ENCODE measurements around the gene COL18A1. TPM values are rescaled to one million over a fixed set of nuclear protein-coding genes. Genes with fewer than 3 reads are reported as not detected.
A peak's percentile ranks its signal among the peaks of the same experiment; 100 is the strongest.

COL18A1 gene
- polyA plus RNA-seq, 3 donors: 0.80 to 4.1 (median 1.1) TPM

GRCh38 chr21:45438391-45439145, 33.6 kb downstream of the COL18A1 start:
- H3K4me2 ChIP-seq (replicated peaks; ENCODE audit: extremely low read depth, low read length, poor library complexity, severe bottlenecking): peak overlapping the region; percentile 78
- H3K27me3 Mint-ChIP-seq (ENCODE audit: low read depth in 3 of 3): peaks cover 1 to 7% (median 2%) of the 10 kb centered on the region in 3 donors
- no peaks in the 10 kb centered on the region for H3K27me3 ChIP-seq (ENCODE audit: control insufficient read depth in 2 of 2, insufficient read depth in 2 of 2, low read length in 2 of 2)
- peak overlapping the region; percentile 45 to 78 for H3K27ac ChIP-seq (ENCODE audit: low read depth in 1 of 2, low read length in 2 of 2)
- no peak for DNase-seq
- peak overlapping the region; percentile 4 to 71 (median 20) for H3K4me3 ChIP-seq (replicated peaks in 1 of 3; ENCODE audit: low read depth in 2 of 3, low read length in 3 of 3)
- no peaks in the 10 kb centered on the region for H3K9me3 ChIP-seq (replicated peaks in 1 of 2; ENCODE audit: control insufficient read depth in 1 of 2, insufficient read depth in 1 of 2, low read length in 2 of 2)
- no peaks in the 10 kb centered on the region for H3K9me3 Mint-ChIP-seq
- peak overlapping the region; percentile 67 to 80 for H3K4me3 Mint-ChIP-seq
- TF ChIP-seq CTCF (IDR thresholded peaks at IDR 0.05): no peak
- H3K79me2 ChIP-seq (ENCODE audit: insufficient read depth, low read length): no peaks in the 10 kb centered on the region
- H3K4me1 ChIP-seq (ENCODE audit: control insufficient read depth in 1 of 2, insufficient read depth in 2 of 2, low read length in 2 of 2): peaks cover 16 to 21% of the 10 kb centered on the region in 2 donors
- no peaks in the 10 kb centered on the region for H4K20me1 ChIP-seq (ENCODE audit: insufficient read depth, low read length)
- H3K36me3 Mint-ChIP-seq: no peaks in the 10 kb centered on the region
- peak overlapping the region in 6 of 7 donors; percentile 54 to 87 (median 76) for H3K27ac Mint-ChIP-seq
- peak overlapping the region; percentile 62 for H3K9ac ChIP-seq (ENCODE audit: insufficient read depth, low read length, poor library complexity, severe bottlenecking)
- peak overlapping the region; percentile 83 for H2AFZ ChIP-seq (ENCODE audit: insufficient read depth, low read depth, low read length, poor library complexity, severe bottlenecking)
- no peaks in the 10 kb centered on the region for H3K36me3 ChIP-seq (replicated peaks in 1 of 2; ENCODE audit: control insufficient read depth in 1 of 2, insufficient read depth in 2 of 2, low read length in 2 of 2)
- 80% methylated on average over 24 of the region's 26 CpGs for WGBS (ENCODE audit: insufficient coverage)
- intact Hi-C loops (cut with micrococcal nuclease): loop anchor here (2.0 to 5.0 kb wide), 3 partner anchors 146 to 296 kb away; no protein-coding TSS in a partner anchor
- H3K4me1 Mint-ChIP-seq: peaks cover 19% of the 10 kb centered on the region

DNA sequence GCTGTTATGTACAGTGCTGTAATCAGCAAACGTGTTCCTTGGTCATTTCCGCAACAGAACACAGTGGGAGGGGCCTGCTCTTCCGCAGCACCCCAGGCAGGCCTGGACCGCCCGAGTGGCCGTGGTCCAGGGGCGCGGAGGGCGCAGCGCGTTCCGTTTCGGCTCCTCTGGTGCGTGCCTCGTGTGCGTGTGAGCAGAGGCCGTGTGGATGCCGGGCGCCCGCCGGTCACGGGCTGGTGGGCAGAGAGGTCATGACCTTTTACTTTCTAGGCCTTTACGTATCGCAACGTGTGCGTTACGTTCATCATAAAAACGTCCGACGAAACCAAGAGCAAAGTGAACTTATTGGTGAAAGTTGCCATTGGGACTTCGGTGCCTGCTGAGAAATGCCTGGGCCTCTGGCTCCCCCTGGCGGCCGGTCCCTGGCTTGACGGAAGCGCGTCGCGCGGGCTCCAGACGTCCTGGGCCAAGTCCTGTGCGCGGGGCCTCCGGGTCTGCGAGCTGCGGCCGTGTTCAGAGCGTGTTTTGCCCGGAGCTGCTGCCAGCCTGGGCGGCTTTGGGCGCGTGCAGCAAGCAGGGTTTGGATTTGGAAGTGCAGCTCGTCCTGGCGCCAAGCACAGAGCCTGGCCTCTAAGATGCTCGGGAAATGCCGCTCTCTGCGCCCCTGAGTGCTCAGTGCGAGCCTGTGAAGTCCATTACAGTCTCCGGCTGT, 34.4 kb downstream of the COL18A1 start:
- peak; percentile 95 for TF ChIP-seq CTCF (IDR thresholded peaks at IDR 0.05)
- peak overlapping the region; percentile 78 for H3K4me2 ChIP-seq (replicated peaks; ENCODE audit: extremely low read depth, low read length, poor library complexity, severe bottlenecking)

More for the DNA sequence above, 34.4 kb downstream of the COL18A1 start:
- Histone ChIP-seq H3K27ac (ENCODE audit: low read depth in 1 of 2, low read length in 2 of 2) (peak overlapping the region; percentile 45 to 78), H3K4me1 (ENCODE audit: control insufficient read depth in 1 of 2, insufficient read depth in 2 of 2, low read length in 2 of 2) (peaks cover 16 to 21% of the 10 kb centered on the region in 2 donors), H3K36me3 (replicated peaks in 1 of 2; ENCODE audit: control insufficient read depth in 1 of 2, insufficient read depth in 2 of 2, low read length in 2 of 2) (no peaks in the 10 kb centered on the region), H4K20me1 (ENCODE audit: insufficient read depth, low read length) (no peaks in the 10 kb centered on the region), H3K9me3 (replicated peaks in 1 of 2; ENCODE audit: control insufficient read depth in 1 of 2, insufficient read depth in 1 of 2, low read length in 2 of 2) (no peaks in the 10 kb centered on the region), H2AFZ (ENCODE audit: insufficient read depth, low read depth, low read length, poor library complexity, severe bottlenecking) (peak overlapping the region; percentile 83), H3K79me2 (ENCODE audit: insufficient read depth, low read length) (no peaks in the 10 kb centered on the region), H3K9ac (ENCODE audit: insufficient read depth, low read length, poor library complexity, severe bottlenecking) (peak overlapping the region; percentile 62), H3K4me3 (replicated peaks in 1 of 3; ENCODE audit: low read depth in 2 of 3, low read length in 3 of 3) (peak overlapping the region; percentile 4 to 71 (median 20)), H3K27me3 (ENCODE audit: control insufficient read depth in 2 of 2, insufficient read depth in 2 of 2, low read length in 2 of 2) (no peaks in the 10 kb centered on the region)
- Mint-ChIP-seq H3K4me1 (peaks cover 19% of the 10 kb centered on the region), H3K4me3 (peak overlapping the region; percentile 67 to 80), H3K36me3 (no peaks in the 10 kb centered on the region), H3K27me3 (ENCODE audit: low read depth in 3 of 3) (peaks cover 2 to 6% (median 4%) of the 10 kb centered on the region in 3 donors), H3K27ac (peak overlapping the region in 6 of 7 donors; percentile 72 to 87 (median 82)), H3K9me3 (peaks cover 0 to 4% (median 0%) of the 10 kb centered on the region in 7 donors)
- intact Hi-C loops (cut with micrococcal nuclease): loop anchor here (2.0 to 5.0 kb wide), 3 partner anchors 147 to 297 kb away; no protein-coding TSS in a partner anchor
- peak; percentile 85 to 90 (median 85) for DNase-seq
- WGBS (ENCODE audit: insufficient coverage): 16% methylated on average over 58 of the region's 58 CpGs

Measured in CD14-positive monocyte (primary cell).